Measurements from ENCODE around the gene DTNB. TPM values are rescaled to one million over a fixed set of nuclear protein-coding genes. Genes with fewer than 3 reads are reported as not detected.

The DTNB gene
- total and polyA plus RNA-seq, 10 of the 15 experiments (the other 5 are each of a cell fraction or from before 2014, with no cell fraction given) = 4.5 to 30.6 (median 11.9) TPM

DNA sequence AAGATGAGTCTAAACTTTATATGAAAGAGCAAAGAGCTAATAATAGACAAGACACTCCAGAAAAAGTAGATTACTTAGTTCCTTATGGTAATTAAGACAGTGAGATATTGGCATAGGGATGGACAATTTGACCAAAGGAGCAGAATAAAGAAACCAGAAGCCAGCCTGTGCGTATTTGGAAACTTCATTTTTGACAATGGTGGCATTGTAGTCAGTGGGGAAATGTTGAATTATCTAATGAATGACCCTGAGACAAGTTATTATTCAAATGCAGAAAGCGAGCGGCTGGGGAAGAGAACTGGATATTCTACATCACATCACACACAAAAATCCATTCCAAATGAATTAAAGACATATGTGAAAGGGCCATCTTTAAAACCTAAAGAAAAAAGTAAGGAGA is 144.3 kb downstream of the DTNB start:
- in situ Hi-C loops (cut with MboI) = no loop called here
- POLR2A ChIA-PET = no interaction called here
- Histone ChIP-seq H3K36me3 (ENCODE audit: control insufficient read depth in 2 of 2, insufficient read depth in 2 of 2, low read length in 1 of 2) (no peaks in the 10 kb centered on the region), H3K4me1 (ENCODE audit: control insufficient read depth, insufficient read depth, low read length) (no peaks in the 10 kb centered on the region), H3K79me2 (ENCODE audit: control insufficient read depth, insufficient read depth, low read length) (no peaks in the 10 kb centered on the region), H4K20me1 (ENCODE audit: control insufficient read depth, insufficient read depth) (no peaks in the 10 kb centered on the region), H3K27ac (ENCODE audit: control insufficient read depth, insufficient read depth) (no peak overlapping the region), H3K4me2 (ENCODE audit: control insufficient read depth, insufficient read depth) (no peak overlapping the region), H2AFZ (ENCODE audit: control insufficient read depth, low read depth, low read length) (no peak overlapping the region), H3K9ac (ENCODE audit: control insufficient read depth, insufficient read depth, low read length) (no peak overlapping the region), H3K9me3 (replicated peaks; ENCODE audit: control insufficient read depth, insufficient read depth, low read length) (no peaks in the 10 kb centered on the region), H3K27me3 (replicated peaks in 1 of 2; ENCODE audit: control insufficient read depth in 2 of 2, insufficient read depth in 2 of 2, low read length in 1 of 2) (no peaks in the 10 kb centered on the region), H3K4me3 (no peak overlapping the region)
- TF ChIP-seq ZNF24 (IDR thresholded peaks at IDR 0.05) = no peak
- TF ChIP-seq MTA2 (IDR thresholded peaks at IDR 0.05; ENCODE audit: low read depth) = no peak
- TF ChIP-seq ATF7 (IDR thresholded peaks at IDR 0.05; ENCODE audit: low read depth) = no peak
- ATAC-seq (no peak), DNase-seq (ENCODE audit: low read depth, low spot score) (no peak), FAIRE-seq (no peak)
- RAD21 ChIA-PET (ENCODE audit: unreplicated experiment) = interaction anchor here (0.6 to 1.0 kb wide), 2 partner anchors 29 to 261 kb away, joined by 3 to 4 read pairs; no protein-coding TSS in a partner anchor
- SMC1A ChIA-PET (ENCODE audit: uncharacterized antibody, unreplicated experiment) = interaction anchor here (0.6 to 1.0 kb wide), 5 partner anchors 16 to 45 kb away, joined by 3 read pairs; no protein-coding TSS in a partner anchor
- CTCF ChIA-PET = interaction anchor here (0.8 kb wide), 1 partner anchor 14 kb away, joined by 3 read pairs; no protein-coding TSS in a partner anchor
- no TSS peak for BruUV-seq (replicated peaks)
- intact Hi-C loops (cut with micrococcal nuclease; ENCODE audit: unreplicated experiment) = no loop called here
- 98% methylated on average over 3 of the region's 3 CpGs for WGBS (ENCODE audit: insufficient coverage, insufficient replicate concordance, low lambda C conversion rate, missing lambda C conversion rate)

DNA sequence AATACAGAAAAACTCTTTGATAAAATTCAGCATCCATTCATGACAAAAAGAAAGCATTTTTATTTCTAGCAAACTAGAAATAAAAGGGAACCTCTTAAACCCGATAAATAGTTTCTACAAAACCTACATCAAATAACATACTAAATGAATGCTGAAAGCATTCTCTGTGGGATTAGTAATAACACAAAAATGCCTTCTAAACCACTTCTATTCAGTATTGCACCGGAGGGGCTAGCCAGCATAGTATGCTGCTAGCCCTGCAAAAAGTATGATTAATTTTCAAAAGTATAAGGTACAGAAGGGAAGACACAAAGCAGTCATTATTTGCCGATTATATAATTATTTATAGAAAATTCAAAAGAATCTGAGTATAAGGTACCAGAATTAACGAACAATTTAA is 145.2 kb downstream of the DTNB start:
- ChIA-PET SMC1A (ENCODE audit: uncharacterized antibody, unreplicated experiment) (interaction anchor here (0.8 to 1.1 kb wide), 5 partner anchors 16 to 39 kb away, joined by 3 to 4 read pairs (median 3); no protein-coding TSS in a partner anchor), CTCF (no interaction called here), RAD21 (ENCODE audit: unreplicated experiment) (interaction anchor here (1.0 kb wide), 1 partner anchor 30 kb away, joined by 3 read pairs; no protein-coding TSS in a partner anchor), POLR2A (no interaction called here)
- no peaks in the 10 kb centered on the region for H3K4me1 ChIP-seq (ENCODE audit: control insufficient read depth, insufficient read depth, low read length)
- no peak for TF ChIP-seq KLF5 (IDR thresholded peaks at IDR 0.05; ENCODE audit: partially characterized antibody)
- TF ChIP-seq NR2C2 (IDR thresholded peaks at IDR 0.05; ENCODE audit: borderline replicate concordance, control insufficient read depth, insufficient read length, low read depth) = no peak
- TF ChIP-seq HDGF (IDR thresholded peaks at IDR 0.05) = no peak
- TF ChIP-seq SRF (IDR thresholded peaks at IDR 0.05; ENCODE audit: low read depth in 2 of 2, low read length in 2 of 2) = no peak
- no peak for TF ChIP-seq MTA2 (IDR thresholded peaks at IDR 0.05; ENCODE audit: low read depth)
- TF ChIP-seq, protein P1, sequence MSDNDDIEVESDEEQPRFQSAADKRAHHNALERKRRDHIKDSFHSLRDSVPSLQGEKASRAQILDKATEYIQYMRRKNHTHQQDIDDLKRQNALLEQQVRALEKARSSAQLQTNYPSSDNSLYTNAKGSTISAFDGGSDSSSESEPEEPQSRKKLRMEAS (IDR thresholded peaks at IDR 0.05; ENCODE audit: low read depth, low read length) = no peak
- no peak for TF ChIP-seq EED (IDR thresholded peaks at IDR 0.05; ENCODE audit: low read depth)
- TF ChIP-seq ATF7 (IDR thresholded peaks at IDR 0.05; ENCODE audit: low read depth) = no peak
- TF ChIP-seq, protein P2, sequence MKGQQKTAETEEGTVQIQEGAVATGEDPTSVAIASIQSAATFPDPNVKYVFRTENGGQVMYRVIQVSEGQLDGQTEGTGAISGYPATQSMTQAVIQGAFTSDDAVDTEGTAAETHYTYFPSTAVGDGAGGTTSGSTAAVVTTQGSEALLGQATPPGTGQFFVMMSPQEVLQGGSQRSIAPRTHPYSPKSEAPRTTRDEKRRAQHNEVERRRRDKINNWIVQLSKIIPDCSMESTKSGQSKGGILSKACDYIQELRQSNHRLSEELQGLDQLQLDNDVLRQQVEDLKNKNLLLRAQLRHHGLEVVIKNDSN (IDR thresholded peaks at IDR 0.05; ENCODE audit: borderline replicate concordance, extremely low read length, insufficient read depth, low read depth, low read length) = no peak
- no peak for TF ChIP-seq IRF4 (IDR thresholded peaks at IDR 0.05; ENCODE audit: low read depth, low read length)
- no peak for TF ChIP-seq FOS (IDR thresholded peaks at IDR 0.05; ENCODE audit: borderline replicate concordance, extremely low read depth, insufficient read length)
- no peak for TF ChIP-seq ETV6 (conservative IDR thresholded peaks at IDR 0.05 in 1 of 2, IDR thresholded peaks at IDR 0.05 in 1 of 2; ENCODE audit: borderline replicate concordance in 1 of 2, low read depth in 1 of 2)
- no peak for TF ChIP-seq SREBF1 (IDR thresholded peaks at IDR 0.05; ENCODE audit: low read length)
- no peak for TF ChIP-seq STAT1 (conservative IDR thresholded peaks at IDR 0.05)
- TF ChIP-seq PAX8 (IDR thresholded peaks at IDR 0.05) = no peak
- TF ChIP-seq CBX3 (IDR thresholded peaks at IDR 0.05; ENCODE audit: borderline replicate concordance, low read depth) = no peak
- BruUV-seq (replicated peaks) = no TSS peak
- no peaks in the 10 kb centered on the region for H3K79me2 ChIP-seq (ENCODE audit: control insufficient read depth, insufficient read depth, low read length)
- in situ Hi-C loops (cut with MboI) (no loop called here), intact Hi-C loops (cut with micrococcal nuclease; ENCODE audit: unreplicated experiment) (no loop called here)
- ATAC-seq (no peak), FAIRE-seq (no peak), DNase-seq (ENCODE audit: low read depth, low spot score) (no peak)
- no peaks in the 10 kb centered on the region for H3K36me3 ChIP-seq (ENCODE audit: control insufficient read depth in 2 of 2, insufficient read depth in 2 of 2, low read length in 1 of 2)
- no peaks in the 10 kb centered on the region for H3K9me3 ChIP-seq (replicated peaks; ENCODE audit: control insufficient read depth, insufficient read depth, low read length)
- H3K27ac ChIP-seq (ENCODE audit: control insufficient read depth, insufficient read depth) = no peak overlapping the region
- WGBS (ENCODE audit: insufficient coverage, insufficient replicate concordance, low lambda C conversion rate, missing lambda C conversion rate) = 96% methylated on average over 4 of the region's 4 CpGs
- H3K27me3 ChIP-seq (replicated peaks in 1 of 2; ENCODE audit: control insufficient read depth in 2 of 2, insufficient read depth in 2 of 2, low read length in 1 of 2) = no peaks in the 10 kb centered on the region
- H4K20me1 ChIP-seq (ENCODE audit: control insufficient read depth, insufficient read depth) = no peaks in the 10 kb centered on the region
- no peak overlapping the region for H3K9ac ChIP-seq (ENCODE audit: control insufficient read depth, insufficient read depth, low read length)
- H2AFZ ChIP-seq (ENCODE audit: control insufficient read depth, low read depth, low read length) = no peak overlapping the region
- no peak overlapping the region for H3K4me3 ChIP-seq
- no peak overlapping the region for H3K4me2 ChIP-seq (ENCODE audit: control insufficient read depth, insufficient read depth)

Measured in GM12878 (cell line).